Sigmoid colon (tissue), 7 donors: ENCODE data around the gene SP8. TPM values are rescaled to one million over a fixed set of nuclear protein-coding genes. Genes with fewer than 3 reads are reported as not detected.
"Not testable (repeated sequence)": the region's sequence is repeated elsewhere in the genome, so short reads cannot be mapped to it uniquely, and the experiment has no call there.

Source experiments
- DNase-seq: peaks from one replicate; pipeline ENCODE4 v3.0.0-alpha.2; 2019
- H3K27ac ChIP-seq, 4 donors: fragments of 200-600 bp; sonication (generic); one replicate each; pipeline ENCODE4 v1.5.1; 2016 to 2019; ENCODE audit warnings: mild to moderate bottlenecking in 1 of 4
- H3K27me3 ChIP-seq, 3 donors: fragments of 200-600 bp; sonication (generic); one replicate each; pipeline ENCODE4 v1.5.1; 2019; ENCODE audit warnings: mild to moderate bottlenecking in 1 of 3
- H3K36me3 ChIP-seq, 4 donors: fragments of 200-600 bp; sonication (generic); one replicate each; pipeline ENCODE4 v1.5.1; 2016 to 2019
- H3K4me1 ChIP-seq, 4 donors: fragments of 200-600 bp; sonication (generic); one replicate each; pipeline ENCODE4 v1.5.1; 2017 to 2019
- H3K4me3 ChIP-seq, 4 donors: fragments of 200-600 bp; sonication (generic); one replicate each; pipeline ENCODE4 v1.5.1; 2017 to 2019; ENCODE audit warnings: mild to moderate bottlenecking in 2 of 4, moderate library complexity in 1 of 4
- H3K9me3 ChIP-seq, 4 donors: fragments of 200-600 bp in 3 of 4; sonication (generic) in 3 of 4; one replicate each; pipeline versions ENCODE4 v1.5.1 to v1.6.1; 2013 to 2019
- EP300 ChIP-seq, 4 donors: sonication (generic); formaldehyde crosslinking; IDR thresholded peaks; one replicate each; pipeline ENCODE4 v1.6.1; 2017; ENCODE audit warnings: antibody characterized with exemption in 4 of 4
- POLR2A ChIP-seq, 2 donors: fragments of 450-650 bp; IDR thresholded peaks; one replicate each; pipeline ENCODE4 v1.6.1; 2016; ENCODE audit warnings: antibody characterized with exemption in 2 of 2, mild to moderate bottlenecking in 2 of 2, moderate library complexity in 2 of 2
- POLR2AphosphoS5 ChIP-seq, 4 donors: sonication (generic); formaldehyde crosslinking; IDR thresholded peaks; one replicate each; pipeline ENCODE4 v1.6.1; 2017; ENCODE audit warnings: antibody characterized with exemption in 4 of 4
- WGBS, 2 donors: extraction: QIAGEN DNeasy Blood & Tissue Kit; methylation state at CpG; one replicate each; pipeline ENCODE4 v1.1.7; 2013; 5-methylcytosine and 5-hydroxymethylcytosine counted together
- intact Hi-C: fragments of 100-400 bp; cut with DNase I; formaldehyde crosslinking; loops from one replicate; pipeline ENCODE4 v1.15.1; 2023
- polyA plus RNA-seq, 3 donors: library from polyadenylated mRNA; stranded (reverse); fragments of 200-250 nt; gene quantifications; one replicate each; pipeline ENCODE4 v1.2.3, GENCODE V29; 2013
- total RNA-seq, 4 donors: library from RNA; depleted of rRNA; stranded (reverse); fragments of >200 nt; gene quantifications; one replicate each; pipeline ENCODE4 v1.1.0, GENCODE V29; 2016
- TF ChIP-seq, protein P1 (sequence below), 4 experiments: fragments of 450-650 bp in 3 of 4; fragments of 200-600 bp in 1 of 4; IDR thresholded peaks; one replicate each; pipeline ENCODE4 v1.5.1; 2016 to 2019; ENCODE audit warnings: antibody characterized with exemption in 4 of 4, mild to moderate bottlenecking in 3 of 4, moderate library complexity in 2 of 4
- donor health status: healthy with polysubstance abuse.
- donor health status: Bipolar disorder and iron deficiency.
- donor health status: healthy.

SP8 gene
- total and polyA plus RNA-seq, 7 donors = not detected

- H3K9me3 ChIP-seq = no peaks in the 10 kb centered on the region
- H3K4me3 ChIP-seq = no peak overlapping the region
- DNase-seq = no peak
- H3K27ac ChIP-seq = no peak overlapping the region
- intact Hi-C loops = no loop called here
- TF ChIP-seq EP300 (IDR thresholded peaks at IDR 0.05) (no peak), POLR2AphosphoS5 (IDR thresholded peaks at IDR 0.05) (no peak), POLR2A (IDR thresholded peaks at IDR 0.05) (no peak)
- TF ChIP-seq, protein P1, sequence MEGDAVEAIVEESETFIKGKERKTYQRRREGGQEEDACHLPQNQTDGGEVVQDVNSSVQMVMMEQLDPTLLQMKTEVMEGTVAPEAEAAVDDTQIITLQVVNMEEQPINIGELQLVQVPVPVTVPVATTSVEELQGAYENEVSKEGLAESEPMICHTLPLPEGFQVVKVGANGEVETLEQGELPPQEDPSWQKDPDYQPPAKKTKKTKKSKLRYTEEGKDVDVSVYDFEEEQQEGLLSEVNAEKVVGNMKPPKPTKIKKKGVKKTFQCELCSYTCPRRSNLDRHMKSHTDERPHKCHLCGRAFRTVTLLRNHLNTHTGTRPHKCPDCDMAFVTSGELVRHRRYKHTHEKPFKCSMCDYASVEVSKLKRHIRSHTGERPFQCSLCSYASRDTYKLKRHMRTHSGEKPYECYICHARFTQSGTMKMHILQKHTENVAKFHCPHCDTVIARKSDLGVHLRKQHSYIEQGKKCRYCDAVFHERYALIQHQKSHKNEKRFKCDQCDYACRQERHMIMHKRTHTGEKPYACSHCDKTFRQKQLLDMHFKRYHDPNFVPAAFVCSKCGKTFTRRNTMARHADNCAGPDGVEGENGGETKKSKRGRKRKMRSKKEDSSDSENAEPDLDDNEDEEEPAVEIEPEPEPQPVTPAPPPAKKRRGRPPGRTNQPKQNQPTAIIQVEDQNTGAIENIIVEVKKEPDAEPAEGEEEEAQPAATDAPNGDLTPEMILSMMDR (IDR thresholded peaks at IDR 0.05) = no peak
- H3K4me1 ChIP-seq = no peaks in the 10 kb centered on the region
- H3K36me3 ChIP-seq = no peaks in the 10 kb centered on the region
- H3K27me3 ChIP-seq = peaks cover 0 to 3% (median 0%) of the 10 kb centered on the region in 3 donors
These were observed 44.8 kb upstream of the SP8 start for GRCh38 chr7:20831451-20831850.

DNA sequence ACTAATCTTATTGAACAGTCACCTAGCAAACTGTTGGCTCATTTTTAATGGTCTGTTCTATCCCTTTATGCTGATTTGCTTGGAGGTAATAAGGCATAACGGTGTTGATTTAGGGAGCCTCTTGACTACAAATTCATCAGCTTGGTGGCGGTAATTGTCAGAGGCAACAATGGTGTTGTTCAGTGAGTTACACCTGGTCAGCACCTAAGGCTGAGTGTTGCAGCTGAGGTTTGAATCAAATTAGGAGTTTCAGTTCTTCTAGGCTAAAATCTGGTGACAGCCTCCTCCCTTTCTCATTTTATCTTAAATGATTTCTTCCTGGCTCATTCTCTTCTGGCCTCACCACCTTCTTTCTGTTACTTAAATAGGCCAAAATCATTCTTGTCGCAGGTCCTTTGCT, 42.3 kb upstream of the SP8 start:
- H3K27me3 ChIP-seq = peaks cover 0 to 3% (median 0%) of the 10 kb centered on the region in 3 donors
- no peak overlapping the region for H3K4me3 ChIP-seq
- no peaks in the 10 kb centered on the region for H3K4me1 ChIP-seq
- H3K27ac ChIP-seq = no peak overlapping the region
- TF ChIP-seq EP300 (IDR thresholded peaks at IDR 0.05) (no peak), POLR2AphosphoS5 (IDR thresholded peaks at IDR 0.05) (no peak), POLR2A (IDR thresholded peaks at IDR 0.05) (no peak)
- TF ChIP-seq, protein P1 (IDR thresholded peaks at IDR 0.05) = no peak
- no peaks in the 10 kb centered on the region for H3K9me3 ChIP-seq
- H3K36me3 ChIP-seq = no peaks in the 10 kb centered on the region
- WGBS, 2 donors = 52 to 80% methylated on average over 3 of the region's 3 CpGs
- DNase-seq = no peak
- intact Hi-C loops = no loop called here

- 88 to 90% methylated on average over 9 of the region's 9 CpGs for WGBS, 2 donors
- Histone ChIP-seq H3K4me3 (no peak overlapping the region), H3K27me3 (peaks cover 0 to 3% (median 0%) of the 10 kb centered on the region in 3 donors), H3K27ac (no peak overlapping the region), H3K9me3 (no peaks in the 10 kb centered on the region), H3K4me1 (no peaks in the 10 kb centered on the region), H3K36me3 (no peaks in the 10 kb centered on the region)
- TF ChIP-seq EP300 (IDR thresholded peaks at IDR 0.05) (no peak), POLR2AphosphoS5 (IDR thresholded peaks at IDR 0.05) (no peak), POLR2A (IDR thresholded peaks at IDR 0.05) (no peak)
- TF ChIP-seq, protein P1 (IDR thresholded peaks at IDR 0.05) = no peak
- intact Hi-C loops = no loop called here
- DNase-seq = no peak
These were observed 40.5 kb upstream of the SP8 start for GRCh38 chr7:20827172-20827571.

- no peak for DNase-seq
- intact Hi-C loops = no loop called here
- Histone ChIP-seq H3K36me3 (no peaks in the 10 kb centered on the region), H3K4me1 (no peaks in the 10 kb centered on the region), H3K27ac (no peak overlapping the region), H3K4me3 (no peak overlapping the region), H3K9me3 (no peaks in the 10 kb centered on the region), H3K27me3 (peaks cover 0 to 3% (median 0%) of the 10 kb centered on the region in 3 donors)
- TF ChIP-seq POLR2AphosphoS5 (IDR thresholded peaks at IDR 0.05) (no peak), EP300 (IDR thresholded peaks at IDR 0.05) (no peak), POLR2A (IDR thresholded peaks at IDR 0.05) (no peak)
- TF ChIP-seq, protein P1 (IDR thresholded peaks at IDR 0.05) = no peak
- 58 to 68% methylated on average over 3 of the region's 3 CpGs for WGBS, 2 donors
These were observed 39.6 kb upstream of the SP8 start for GRCh38 chr7:20826243-20826642.

DNA sequence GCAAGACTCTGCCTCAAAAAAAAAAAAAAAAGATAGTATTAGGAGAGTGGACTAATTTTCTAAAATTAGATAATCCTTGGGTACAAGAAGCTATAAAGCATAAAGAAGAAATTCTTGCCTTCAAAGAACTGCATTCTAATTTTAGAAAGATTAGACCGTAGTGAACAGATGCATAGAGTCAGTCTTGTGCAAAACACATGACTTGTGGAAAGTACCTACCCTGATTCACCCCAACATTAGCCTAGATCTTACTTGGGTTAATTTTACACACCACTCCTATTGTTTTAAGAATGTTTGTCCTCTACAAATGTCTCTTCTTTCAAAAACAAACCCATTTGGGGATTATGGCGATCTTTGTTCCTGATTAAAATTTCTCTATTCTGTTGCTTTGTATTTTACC, 38.9 kb upstream of the SP8 start:
- 85 to 86% methylated on average over 2 of the region's 2 CpGs for WGBS, 2 donors
- intact Hi-C loops = no loop called here
- Histone ChIP-seq H3K9me3 (no peaks in the 10 kb centered on the region), H3K36me3 (no peaks in the 10 kb centered on the region), H3K4me1 (no peaks in the 10 kb centered on the region), H3K4me3 (no peak overlapping the region), H3K27me3 (peaks cover 0 to 3% (median 0%) of the 10 kb centered on the region in 3 donors), H3K27ac (no peak overlapping the region)
- no peak for DNase-seq
- TF ChIP-seq POLR2AphosphoS5 (IDR thresholded peaks at IDR 0.05) (no peak), EP300 (IDR thresholded peaks at IDR 0.05) (no peak), POLR2A (IDR thresholded peaks at IDR 0.05) (no peak)
- TF ChIP-seq, protein P1 (IDR thresholded peaks at IDR 0.05) = no peak

DNA sequence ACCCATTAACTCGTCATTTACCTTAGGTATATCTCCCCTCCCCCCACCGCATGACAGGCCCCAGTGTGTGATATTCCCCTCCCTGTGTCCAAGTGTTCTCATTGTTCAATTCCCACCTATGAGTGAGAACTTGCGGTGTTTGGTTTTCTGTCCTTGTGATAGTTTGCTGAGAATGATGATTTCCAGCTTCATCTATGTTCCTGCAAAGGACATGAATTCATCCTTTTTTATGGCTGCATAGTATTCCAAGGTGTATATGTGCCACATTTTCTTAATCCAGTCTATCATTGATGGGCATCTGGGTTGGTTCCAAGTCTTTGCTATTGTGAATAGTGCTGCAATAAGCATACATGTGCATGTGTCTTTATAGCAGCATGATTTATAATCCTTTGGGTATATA, 34.7 kb upstream of the SP8 start:
- H3K36me3 ChIP-seq, H3K9me3 ChIP-seq, H3K4me1 ChIP-seq, DNase-seq, H3K4me3 ChIP-seq, intact Hi-C loops, H3K27me3 ChIP-seq, H3K27ac ChIP-seq: not testable (repeated sequence)
- 95% methylated on average over 3 of the region's 3 CpGs for WGBS, 2 donors
